ENCODE results near the gene STK24.

GRCh38 chr13:98537740-98538139 lies 39.2 kb downstream of the STK24 start:
- TF ChIP-seq CTCF (IDR thresholded peaks at IDR 0.05; ENCODE audit: insufficient read depth, low read length, poor library complexity, severe bottlenecking) (no peak), EZH2phosphoT487 (conservative IDR thresholded peaks at IDR 0.05; ENCODE audit: low read length) (no peak)

Measured in SU-DHL-6 (cell line).